Activated gamma-delta T cell treated with anti-CD3 and anti-CD28 coated beads, Interleukin-2, amount 50 U/mL, for 16 hours (primary cell): Measurements from ENCODE around the gene C8G.

ENCODE experiments used
- DNase-seq: peaks from one replicate; pipeline ENCODE4 v3.0.0-alpha.2; 2020; ENCODE audit warnings: low read depth

Gene C8G

DNA sequence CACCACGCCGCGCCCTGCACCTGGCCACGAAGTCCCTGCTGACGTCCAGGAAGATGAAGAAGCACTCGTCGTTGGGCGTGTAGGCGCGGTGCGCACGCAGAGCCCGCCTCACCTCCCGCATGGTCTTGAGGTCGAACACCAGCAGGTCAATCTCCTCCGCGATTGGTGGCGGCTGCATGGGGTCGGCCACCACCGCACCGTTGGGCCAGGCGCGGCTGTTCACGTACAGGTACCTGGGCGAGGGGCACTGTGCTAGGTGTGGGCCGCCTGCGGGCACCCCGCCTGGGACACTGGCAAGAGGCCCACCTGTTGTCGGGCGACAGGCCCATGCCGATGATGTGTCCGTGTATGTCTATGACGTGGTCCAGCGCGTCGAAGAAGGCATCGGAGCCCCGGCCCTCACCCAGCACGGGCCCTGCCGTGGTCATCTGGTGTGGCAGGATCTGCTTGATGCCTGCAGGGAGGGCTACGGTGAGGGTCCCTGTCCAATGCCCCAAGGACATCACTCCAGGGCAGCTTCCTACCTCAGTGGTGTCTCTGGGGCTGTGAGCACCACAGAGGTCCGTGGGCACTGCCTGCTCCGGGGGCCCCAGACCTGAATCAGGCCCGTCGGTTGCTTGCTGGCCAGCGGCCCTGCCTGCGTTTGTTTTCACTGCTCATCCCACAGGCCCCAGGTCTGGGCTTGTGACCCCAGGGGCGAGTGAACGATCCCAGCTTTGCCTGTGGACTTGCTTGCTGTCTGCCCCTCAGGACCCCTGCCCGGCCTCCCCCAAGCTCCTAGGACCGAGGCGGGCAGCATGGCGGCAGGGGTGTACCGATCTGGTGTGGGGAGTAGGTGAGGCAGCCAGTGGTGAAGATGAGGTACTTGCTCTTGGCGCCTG lies 3.6 kb upstream of the C8G start:
- DNase-seq = no peak

DNA sequence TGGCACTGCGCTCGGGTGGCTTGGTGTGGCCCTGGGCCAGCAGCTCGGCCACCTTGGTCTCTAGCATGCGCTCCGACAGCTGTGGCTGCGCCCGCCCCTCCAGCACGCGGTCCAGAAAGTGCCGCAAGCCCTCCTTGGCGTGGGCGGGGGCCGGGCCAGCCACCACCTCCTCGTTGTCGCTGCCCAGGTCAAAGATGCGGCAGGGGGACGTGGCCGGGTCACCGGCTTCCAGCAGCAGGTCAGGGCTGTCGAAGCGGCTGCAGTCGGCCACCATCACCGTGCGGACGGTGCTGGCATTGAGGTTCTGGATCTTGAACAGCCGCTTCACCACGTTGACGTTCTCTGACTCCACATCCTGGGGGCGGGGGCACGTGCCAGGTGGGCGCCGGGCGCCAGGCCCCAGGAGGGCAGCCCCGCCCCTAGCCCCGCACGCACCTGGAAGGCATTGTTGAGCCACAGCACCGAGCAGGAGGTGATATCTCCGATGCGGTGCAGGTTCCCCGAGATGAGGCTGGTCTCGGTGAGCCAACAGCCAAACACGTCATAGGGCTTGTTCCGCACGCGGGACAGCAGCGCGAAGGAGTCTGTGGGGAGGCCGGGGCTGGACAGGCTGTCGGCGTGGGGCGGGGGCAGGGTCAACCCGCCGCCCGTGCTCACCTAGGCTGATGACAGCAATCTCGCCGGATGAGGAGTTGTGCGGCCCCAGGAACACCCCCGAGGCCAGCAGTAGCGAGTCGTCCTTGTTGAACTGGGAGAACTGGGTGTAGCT lies 2.7 kb upstream of the C8G start:
- no peak for DNase-seq

DNA sequence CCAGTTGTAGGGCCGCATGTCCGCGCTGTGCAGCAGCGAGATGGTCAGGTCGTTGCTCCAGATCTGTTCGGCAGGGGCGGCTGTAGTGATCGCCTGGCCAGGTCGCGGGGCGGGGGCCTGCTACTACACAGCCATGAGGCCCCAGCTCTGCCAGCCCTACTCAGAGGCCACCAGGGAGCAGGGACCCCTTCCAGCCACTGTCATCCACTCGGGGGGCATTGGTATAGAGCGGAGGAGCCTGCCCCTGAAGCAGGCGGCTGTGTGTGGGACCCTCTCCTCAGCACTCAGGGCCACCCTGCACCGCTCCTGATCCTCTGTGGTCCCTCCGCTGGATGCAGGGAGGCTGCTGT lies 2.2 kb upstream of the C8G start:
- DNase-seq = no peak

DNA sequence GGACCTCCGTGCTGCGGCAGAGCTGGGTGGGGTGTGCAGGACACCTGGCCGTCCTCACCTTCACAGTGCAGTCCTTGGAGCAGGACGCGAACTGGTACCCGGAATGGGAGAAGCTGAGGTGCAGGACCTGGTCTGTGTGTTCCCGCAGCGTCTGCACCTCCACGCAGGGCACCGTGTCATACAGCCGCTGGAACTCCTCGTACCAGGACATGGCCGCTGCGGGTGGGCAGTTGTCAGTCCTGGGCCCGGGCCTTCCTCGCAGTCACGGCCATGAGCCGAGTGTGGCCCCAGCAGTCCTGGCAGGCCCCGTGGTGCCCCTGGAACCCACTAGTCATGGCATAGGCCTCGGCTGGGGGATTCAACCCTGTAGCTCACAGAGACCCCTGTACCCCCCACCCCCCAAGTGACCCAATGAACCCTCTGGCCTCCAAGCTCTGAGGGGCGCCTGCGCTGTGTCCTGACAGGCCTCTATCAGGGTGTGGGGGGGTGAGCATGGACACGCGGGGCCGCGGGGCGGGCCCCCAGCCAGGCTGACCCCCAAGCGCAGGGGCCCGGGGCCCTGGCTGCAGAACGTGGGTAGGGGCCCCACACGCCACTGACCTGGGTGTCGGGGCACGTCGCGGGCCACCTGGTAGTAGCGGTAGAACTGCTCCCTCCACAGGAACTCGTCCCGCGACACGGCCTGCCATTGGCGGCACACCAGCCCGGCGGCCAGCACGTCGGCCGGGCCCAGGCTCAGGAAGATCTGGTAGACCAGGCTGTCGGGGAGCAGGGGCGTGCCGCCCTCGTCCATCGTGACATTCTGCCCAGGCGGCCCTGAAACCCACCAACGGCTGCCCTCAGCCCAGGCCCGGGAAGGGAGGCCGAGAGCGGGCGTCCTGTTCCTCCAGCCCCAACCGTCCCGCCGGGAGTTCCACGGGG lies 1.5 kb upstream of the C8G start:
- no peak for DNase-seq

DNA sequence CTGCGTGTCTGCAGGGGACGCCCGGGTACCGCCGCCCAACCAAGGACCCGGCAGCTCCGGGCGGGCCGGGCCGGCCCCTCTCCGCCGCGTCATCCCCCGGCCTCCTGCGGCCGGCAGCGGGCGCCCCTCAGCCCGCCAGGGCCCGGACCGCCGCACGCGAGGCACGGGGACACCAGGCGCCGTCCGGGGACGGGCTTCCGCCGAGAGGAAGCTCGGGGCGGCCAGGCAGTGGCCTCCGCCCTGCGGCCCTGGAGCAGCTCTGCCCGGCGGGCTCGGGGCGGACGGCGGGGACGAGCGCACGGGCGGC lies 878 bp upstream of the C8G start:
- no peak for DNase-seq

DNA sequence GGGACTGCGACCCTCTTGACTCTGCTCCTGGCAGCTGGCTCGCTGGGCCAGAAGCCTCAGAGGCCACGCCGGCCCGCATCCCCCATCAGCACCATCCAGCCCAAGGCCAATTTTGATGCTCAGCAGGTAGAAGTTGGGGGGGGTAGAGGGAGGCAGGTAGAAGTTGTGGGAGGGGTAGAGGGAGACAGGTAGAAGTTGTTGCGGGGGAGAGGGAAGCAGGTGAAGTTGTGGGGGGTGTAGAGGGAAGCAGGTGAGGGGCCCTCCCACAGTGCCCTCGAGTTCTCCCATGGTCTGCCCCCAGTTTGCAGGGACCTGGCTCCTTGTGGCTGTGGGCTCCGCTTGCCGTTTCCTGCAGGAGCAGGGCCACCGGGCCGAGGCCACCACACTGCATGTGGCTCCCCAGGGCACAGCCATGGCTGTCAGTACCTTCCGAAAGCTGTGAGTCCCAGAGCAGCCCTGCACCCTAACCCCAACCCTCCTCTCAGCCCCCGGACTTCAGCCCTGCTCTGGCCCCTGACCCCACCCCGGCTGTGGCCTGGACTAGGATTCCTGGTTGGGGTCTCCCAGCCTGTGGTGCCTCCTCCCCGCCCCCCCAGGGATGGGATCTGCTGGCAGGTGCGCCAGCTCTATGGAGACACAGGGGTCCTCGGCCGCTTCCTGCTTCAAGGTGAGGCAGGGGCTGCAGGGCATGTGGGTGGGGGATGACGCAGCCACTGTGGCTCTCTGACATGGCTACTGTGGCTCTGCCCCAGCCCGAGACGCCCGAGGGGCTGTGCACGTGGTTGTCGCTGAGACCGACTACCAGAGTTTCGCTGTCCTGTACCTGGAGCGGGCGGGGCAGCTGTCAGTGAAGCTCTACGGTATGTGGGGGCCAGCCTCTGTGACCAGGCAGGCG lies 537 bp downstream of the C8G start:
- DNase-seq = no peak

DNA sequence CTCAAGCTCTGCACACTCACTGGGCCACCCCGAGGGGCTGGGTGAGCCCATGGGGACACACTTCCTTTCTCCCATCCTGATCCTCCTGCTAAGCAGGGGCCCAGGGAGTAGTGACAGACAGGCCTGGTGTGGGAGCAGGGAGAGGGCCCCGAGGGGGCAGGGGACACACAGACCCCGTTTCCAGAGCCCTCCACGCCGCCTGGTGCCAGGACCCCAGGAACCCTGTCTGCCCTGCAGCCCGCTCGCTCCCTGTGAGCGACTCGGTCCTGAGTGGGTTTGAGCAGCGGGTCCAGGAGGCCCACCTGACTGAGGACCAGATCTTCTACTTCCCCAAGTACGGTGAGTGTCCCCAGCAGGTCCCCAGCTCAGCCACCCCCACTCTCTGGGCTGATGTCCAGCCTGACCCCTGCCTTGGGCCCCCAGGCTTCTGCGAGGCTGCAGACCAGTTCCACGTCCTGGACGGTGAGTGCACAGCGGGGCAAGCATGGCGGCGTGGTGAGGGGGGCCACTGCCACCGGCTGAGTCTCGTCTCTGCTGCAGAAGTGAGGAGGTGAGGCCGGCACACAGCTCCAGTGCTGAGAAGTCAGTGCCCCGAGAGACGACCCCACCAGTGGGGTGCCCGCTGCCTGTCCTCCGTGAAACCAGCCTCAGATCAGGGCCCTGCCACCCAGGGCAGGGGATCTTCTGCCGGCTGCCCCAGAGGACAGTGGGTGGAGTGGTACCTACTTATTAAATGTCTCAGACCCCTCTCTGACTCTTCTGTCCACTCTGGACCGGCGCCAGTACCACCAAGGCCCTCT lies 1.4 kb downstream of the C8G start:
- DNase-seq = no peak

DNA sequence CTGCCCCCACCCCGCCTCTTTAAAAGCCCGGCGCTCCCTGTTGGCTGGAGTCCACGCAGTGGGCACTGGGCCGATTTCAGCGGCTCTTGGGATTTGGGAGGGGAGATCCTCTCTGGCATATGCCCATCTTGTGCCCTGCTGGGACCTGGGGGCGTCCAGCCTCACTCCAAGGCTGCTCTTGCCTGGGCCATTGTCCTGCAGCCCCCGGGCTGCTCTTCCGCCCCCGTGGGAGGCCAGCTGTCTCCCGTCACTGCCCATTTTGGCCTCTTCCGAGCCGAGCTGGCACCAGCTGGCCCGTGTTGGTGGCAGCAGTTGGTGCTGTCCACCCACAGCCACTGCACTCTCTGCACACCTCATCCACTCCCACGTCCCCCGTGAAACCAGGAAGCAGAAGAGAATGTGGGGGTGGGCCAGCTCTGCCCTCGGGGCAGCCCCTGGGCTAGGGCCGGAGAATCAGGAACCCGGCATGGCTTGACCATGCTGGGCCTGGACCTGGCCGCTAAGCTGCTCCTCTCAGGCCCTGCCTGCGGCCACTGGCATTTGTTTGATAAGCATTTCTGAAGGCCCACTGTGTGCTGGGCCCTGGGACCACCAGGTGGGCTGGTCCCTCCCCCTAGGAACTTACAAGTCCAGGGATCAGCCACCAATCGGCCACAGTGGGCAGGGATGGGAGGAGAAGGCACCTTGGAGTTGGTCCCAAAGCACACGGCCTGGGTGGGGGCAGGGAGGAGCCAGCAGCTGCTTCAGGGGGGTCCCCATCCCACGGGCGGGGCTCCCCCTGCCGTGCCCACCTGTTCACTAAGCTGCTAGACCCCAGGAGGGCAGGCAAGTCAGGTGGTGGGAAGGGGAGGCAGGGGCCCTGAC lies 2.2 kb downstream of the C8G start:
- no peak for DNase-seq

DNA sequence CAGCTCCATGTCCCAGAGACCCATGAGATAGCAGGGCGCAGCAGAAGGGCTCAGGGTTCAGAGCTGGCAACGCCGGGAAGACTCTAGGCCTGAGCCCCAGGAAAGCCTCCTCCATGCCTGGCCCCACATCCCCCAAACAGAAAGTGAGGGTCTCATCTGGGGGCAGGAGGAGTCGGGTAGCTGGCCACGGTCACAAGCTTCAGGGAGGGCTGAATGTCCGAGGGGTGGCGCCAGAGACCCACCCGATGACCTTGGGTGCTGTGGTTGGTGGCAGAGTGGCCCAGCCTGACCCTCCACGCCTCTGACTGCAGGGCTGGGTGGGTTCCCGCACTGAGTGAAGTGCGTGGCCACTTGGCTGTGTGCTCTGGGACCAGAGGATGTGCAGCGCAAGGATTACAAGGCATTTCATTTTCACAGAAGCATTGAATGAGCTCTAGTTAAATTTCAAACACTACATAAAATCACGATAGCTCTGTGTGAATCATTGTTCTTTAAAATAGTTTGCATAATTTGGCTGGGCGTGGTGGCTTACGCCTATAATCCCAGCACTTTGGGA lies 3.0 kb downstream of the C8G start:
- no peak for DNase-seq

DNA sequence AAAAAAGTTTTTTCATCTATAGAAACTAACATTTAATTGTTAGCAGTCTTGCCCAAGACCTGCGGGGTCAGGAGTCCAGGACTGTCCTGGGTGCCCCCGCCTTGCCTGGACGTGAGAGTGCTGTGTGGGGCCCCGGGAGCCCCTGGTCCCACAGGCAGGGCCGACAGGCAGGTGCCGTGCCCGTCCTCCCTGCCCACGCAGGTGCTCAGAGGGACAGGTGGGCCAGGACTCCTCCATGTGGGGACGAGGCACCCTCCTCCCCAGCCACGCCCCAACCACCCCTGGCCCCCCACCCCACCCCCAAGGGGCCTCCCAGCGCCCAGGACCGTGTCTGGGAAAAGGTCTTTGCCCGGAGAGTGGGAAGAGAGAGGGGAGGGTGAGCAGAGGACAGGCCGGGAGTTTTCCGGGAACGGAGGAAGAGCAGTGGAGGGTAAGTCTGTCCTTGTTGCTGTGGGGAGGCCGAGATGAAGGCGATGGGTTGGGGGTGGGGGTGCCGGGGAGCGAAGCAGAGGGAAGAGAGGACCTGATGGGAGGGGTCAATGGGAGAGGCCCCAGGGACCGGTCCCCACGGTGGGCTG lies 4.3 kb downstream of the C8G start:
- DNase-seq = no peak

DNA sequence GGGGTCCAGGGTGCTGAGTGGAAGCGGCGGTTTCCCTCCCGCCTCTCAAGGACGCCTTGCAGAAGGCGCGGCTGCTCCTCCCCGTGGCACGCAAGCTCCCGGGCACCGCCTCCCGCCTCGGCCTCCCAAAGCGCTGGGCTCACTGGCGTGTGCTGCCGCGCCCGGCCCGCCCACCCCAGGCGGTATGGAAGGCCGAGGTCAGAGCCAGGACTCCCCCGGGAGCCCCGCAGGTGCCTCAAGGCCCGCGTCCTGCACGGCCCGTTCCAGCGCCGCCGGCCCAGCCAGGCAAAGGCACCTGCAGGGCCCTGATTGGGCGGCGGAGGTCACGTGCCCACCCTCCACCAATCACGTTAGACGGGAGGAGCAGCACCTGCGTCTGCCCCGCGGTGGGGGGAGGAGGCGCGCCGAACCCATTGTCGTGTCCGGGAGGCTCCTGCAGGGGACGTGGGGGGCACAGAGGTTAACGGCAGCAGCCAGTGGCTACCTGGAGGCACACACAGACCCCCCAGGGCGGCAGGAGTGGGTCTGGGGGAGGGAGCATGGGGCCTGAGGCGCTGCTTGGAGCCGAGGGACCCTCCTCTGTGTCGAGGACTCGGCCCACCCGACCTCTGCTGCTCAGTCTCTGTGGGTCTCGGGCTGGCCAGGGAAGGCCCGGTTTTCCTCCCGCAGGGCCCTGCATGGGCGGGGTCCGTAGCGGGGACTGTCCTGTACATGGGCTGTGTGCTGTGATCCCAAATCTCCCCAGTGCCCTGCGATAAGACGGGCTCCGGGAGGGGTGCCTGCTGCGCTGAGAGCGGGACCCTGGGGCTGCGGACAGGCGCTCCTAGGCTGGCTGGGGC lies 5.0 kb downstream of the C8G start:
- peak; percentile 97 for DNase-seq

DNA sequence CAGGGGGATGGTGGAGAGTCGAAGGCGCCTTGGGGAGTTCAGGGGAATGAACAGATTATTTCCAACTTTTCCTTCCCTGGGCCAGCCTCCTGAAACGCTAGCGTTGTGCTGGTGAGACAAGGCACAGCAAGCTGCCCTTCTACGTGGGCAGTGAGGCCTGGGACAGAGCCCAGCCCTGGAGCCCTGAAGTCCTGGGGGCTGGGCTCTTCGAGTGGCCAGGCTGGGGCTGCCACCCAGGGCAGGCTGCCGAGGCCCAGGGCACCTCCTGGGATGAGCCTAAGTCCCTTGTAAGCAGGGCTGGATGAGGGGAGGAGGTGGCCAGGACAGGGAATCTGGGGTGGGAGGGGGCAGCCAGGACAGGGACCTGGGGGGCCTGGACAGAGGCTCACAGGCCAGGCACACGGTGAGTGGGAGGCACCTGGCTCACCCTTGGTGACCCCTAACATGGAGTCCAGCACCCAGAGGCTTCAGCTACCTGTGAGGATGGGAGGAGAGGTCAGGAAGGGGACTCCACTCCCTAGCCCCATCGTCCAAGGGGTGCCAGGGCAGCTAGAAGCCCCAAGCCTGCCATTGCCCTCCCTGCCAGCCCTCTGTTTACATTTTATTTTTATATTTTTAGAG lies 5.7 kb downstream of the C8G start:
- no peak for DNase-seq

DNA sequence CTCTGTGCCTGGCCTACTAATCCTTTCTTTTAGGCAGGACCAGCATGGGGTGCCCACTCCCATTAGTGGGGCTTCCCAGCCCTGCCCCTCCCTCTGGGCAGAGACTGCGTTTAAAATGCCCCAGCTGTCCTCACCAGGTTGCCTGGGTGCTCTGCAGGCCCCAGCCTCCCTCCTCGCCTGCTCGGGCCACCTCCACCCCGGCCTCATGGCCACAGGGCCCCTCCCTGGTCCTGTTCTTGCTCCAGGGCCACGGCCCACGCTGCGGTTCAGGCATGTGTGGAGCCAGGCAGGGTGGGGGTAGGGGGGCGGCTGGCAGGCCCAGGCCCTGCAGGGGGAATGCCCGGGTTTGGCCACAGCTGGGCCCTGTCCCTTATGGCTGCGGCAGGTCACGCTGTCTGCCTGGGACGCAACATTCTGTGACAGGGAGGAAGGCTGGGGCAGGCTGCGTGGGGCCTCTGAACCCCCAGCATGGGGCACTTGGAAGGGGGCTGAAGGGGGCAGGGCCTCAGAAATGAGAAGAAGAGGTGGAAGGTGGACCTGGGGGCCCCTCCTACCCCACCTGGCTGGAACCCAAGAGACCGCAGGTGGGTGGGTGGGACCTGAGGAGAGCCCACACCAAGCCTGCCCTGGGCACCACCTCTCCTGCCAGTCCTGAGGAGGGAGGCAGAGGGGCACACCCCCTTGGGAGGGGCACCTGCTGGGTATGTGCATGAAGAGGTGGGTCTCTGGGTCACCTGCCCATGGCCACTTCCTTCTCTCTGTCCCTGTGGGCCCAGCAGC lies 6.7 kb downstream of the C8G start, which contains the start of gene LCN12:
Gene LCN12 (plus strand): TSS at position 733 of the 780 bp plus-strand sequence. CDS start 55 bp downstream, outside the sequence.
- no peak for DNase-seq

DNA sequence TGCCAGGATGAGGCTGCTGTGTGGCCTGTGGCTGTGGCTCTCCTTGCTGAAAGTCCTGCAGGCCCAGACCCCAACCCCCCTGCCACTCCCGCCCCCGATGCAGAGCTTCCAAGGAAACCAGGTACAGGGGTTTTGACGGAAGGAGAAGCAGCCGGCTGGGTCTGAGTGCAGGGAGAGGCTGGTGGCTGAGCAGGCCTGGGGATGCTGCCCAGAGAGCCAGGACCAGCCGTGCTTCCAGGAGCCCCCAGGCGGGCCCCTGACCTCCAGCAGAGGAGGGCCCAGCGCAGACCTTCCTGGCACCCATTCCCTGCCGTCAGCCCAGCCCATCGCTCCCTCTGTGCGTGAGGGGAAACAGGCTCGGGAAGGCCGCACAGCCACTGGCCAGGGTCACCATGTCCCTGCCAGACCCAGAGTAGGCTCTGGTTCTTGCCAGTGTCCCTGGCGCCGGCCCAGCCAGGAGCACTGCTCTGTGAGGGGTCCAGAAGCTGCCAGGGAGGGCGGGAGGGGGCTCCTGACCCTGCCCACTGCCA lies 7.3 kb downstream of the C8G start:
- DNase-seq = no peak

DNA sequence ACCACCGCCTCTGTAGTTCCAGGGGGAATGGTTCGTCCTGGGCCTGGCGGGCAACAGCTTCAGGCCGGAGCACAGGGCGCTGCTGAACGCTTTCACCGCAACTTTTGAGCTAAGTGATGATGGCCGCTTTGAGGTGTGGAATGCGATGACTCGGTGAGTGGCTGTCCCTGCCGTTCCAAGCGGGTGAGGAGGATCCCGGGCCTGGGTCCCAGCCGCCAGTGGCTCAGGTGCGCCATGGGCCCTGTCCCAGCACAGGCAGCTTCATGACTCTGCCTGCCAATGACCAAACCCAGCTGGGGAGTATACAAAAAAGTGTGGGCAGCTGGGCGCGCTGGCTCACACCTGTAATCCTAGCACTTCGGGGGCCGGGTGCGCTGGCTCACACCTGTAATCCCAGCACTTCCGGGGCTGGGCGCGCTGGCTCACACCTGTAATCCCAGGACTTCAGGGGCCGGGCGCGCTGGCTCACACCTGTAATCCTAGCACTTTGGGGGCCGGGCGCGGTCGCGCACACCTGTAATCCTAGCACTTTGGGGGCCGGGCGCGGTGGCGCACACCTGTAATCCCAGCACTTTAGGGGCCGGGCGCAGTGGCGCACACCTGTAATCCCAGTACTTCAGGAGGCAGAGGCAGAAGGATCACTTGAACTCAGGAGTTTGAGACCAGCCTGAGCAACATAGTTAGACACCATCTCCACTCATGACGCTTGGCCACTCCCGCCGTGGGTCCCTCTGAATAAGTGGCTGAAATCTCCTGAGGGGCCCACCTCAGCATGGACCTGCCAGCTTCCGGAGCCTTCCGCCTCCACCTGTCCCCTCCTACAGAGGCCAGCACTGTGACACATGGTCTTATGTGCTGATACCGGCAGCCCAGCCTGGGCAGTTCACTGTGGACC lies 8.1 kb downstream of the C8G start:
- no peak for DNase-seq
